GM19395 (cell line): Measurements from ENCODE around the gene TPR.

Experiments
- ATAC-seq: cut with Tn5 transposase; IDR thresholded peaks from one replicate; pipeline ENCODE4 v1.9.1; 2021; ENCODE audit warnings: mild to moderate bottlenecking, moderate library complexity; ENCODE audit not compliant: unreplicated experiment

TPR gene

GRCh38 chr1:186291271-186291670, 83.8 kb downstream of the TPR start:
- ATAC-seq: no peak

GRCh38 chr1:186289943-186290545, 85.0 kb downstream of the TPR start:
- ATAC-seq: no peak

- no peak for ATAC-seq
Observed at GRCh38 chr1:186286615-186287315, 88.3 kb downstream of the TPR start.

DNA sequence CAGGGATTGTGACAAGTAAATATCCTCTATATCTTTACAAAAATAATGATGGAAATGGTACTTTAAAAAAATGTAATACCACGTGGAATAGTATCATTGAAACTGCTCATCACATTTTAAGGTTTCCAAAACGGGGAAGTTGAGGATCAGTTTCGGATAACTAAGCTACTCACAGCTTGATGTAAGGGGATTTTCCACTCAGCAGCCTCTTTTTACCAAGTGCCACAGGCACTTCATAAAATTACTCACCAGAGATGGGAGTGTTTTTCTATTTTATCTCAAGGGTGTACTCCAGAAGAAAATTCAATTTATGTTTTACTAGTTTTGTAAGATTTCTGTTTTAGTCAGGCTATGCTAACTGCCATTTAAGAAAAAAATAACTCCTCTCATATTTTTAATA, 91.7 kb downstream of the TPR start:
- ATAC-seq: peak; percentile 59

DNA sequence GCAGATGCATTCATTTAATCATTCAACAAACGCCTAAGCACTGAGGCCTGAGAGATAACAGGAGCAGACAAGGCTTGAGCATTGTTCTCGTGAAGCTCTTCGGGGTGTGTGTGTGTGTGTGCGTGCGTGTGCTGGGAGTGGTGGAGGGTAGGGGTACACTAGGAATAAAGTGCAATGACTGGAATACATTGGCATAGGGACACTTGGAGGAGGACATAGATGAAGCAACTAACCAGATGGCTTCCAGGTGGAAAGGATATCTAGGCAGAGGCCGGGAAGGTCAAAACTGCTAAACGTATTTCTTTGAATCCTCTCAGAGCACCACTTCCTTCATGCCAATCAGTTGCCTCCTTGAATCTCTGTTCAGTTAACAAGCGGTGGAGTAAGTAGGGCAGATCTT, 92.6 kb downstream of the TPR start:
- ATAC-seq: peak; percentile 10

GRCh38 chr1:186275822-186276221, 99.2 kb downstream of the TPR start:
- no peak for ATAC-seq

DNA sequence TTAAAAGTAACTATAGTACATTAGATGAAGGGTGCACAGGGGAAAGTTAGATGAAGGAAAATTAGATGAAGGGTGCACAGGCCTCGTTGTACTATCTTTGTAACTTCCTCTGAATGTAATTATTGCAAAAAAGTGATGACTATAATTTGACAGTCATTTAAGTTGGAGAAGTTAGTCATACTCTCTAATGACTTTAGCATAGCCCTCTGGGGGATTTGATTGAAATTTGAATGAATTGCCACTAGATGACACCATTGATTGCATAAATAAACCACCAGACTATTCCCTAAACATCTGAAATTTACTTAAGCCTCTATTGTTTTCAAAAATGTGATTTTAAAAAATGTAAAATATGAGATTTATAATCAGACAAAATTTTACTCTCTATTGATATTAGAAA, 102.6 kb downstream of the TPR start:
- no peak for ATAC-seq

GRCh38 chr1:186271032-186271431, 104.0 kb downstream of the TPR start:
- ATAC-seq: no peak
